Common myeloid progenitor, CD34-positive (primary cell): ENCODE data around the gene RALGAPA1.
"Not testable (repeated sequence)": the region's sequence is repeated elsewhere in the genome, so short reads cannot be mapped to it uniquely, and the experiment has no call there.

ENCODE experiments used
- CTCF ChIA-PET: fragments of 350-600 bp; sonication (Branson Sonifier 250); formaldehyde crosslinking; loops from one replicate; lab custom pipeline; 2021; ENCODE audit warnings: antibody characterized with exemption; lab: Charles Lee
- POLR2A ChIA-PET: fragments of 350-600 bp; sonication (Branson Sonifier 250); formaldehyde crosslinking; loops from one replicate; lab custom pipeline; 2021; ENCODE audit warnings: antibody characterized with exemption; lab: Charles Lee
- DNase-seq, 3 donors: peaks; one replicate each; pipeline versions ENCODE4 v3.0.0 to v3.0.0-alpha.2; 2013
- H3K27ac ChIP-seq, 2 experiments: 1 replicate in 1 of 2; 2 replicates in 1 of 2; pipeline ENCODE4 v1.7.0; 2013; ENCODE audit warnings: inconsistent platforms in 2 of 2, low read length in 2 of 2, mild to moderate bottlenecking in 2 of 2, low read depth in 1 of 2, moderate library complexity in 1 of 2; ENCODE audit not compliant: severe bottlenecking in 2 of 2, insufficient read depth in 1 of 2, poor library complexity in 1 of 2
- H3K27me3 ChIP-seq, 5 experiments: replicated peaks in 2 of 5; 1 replicate in 3 of 5; 2 replicates in 2 of 5; pipeline versions ENCODE4 v1.6.1 to v1.7.0; 2013; ENCODE audit warnings: low read length in 4 of 5, mild to moderate bottlenecking in 2 of 5, moderate library complexity in 2 of 5, inconsistent platforms in 1 of 5; ENCODE audit not compliant: insufficient read depth in 5 of 5, control insufficient read depth in 4 of 5
- H3K36me3 ChIP-seq, 4 experiments: 1 replicate in 2 of 4; 2 replicates in 2 of 4; pipeline versions ENCODE4 v1.6.1 to v1.7.0; 2013; ENCODE audit warnings: low read length in 3 of 4, control low read depth in 1 of 4, mild to moderate bottlenecking in 1 of 4; ENCODE audit not compliant: control insufficient read depth in 4 of 4, insufficient read depth in 4 of 4
- H3K4me1 ChIP-seq, 4 experiments: 1 replicate in 3 of 4; 2 replicates in 1 of 4; pipeline versions ENCODE4 v1.6.1 to v1.7.1; 2013; ENCODE audit warnings: low read length in 3 of 4, mild to moderate bottlenecking in 3 of 4, control low read depth in 1 of 4, inconsistent platforms in 1 of 4, moderate library complexity in 1 of 4; ENCODE audit not compliant: control insufficient read depth in 4 of 4, insufficient read depth in 4 of 4; ENCODE audit errors: control extremely low read depth in 1 of 4
- H3K4me3 ChIP-seq, 7 experiments: 1 replicate in 4 of 7; 2 replicates in 3 of 7; pipeline versions ENCODE4 v1.5.1 to v1.7.0; 2013; ENCODE audit warnings: mild to moderate bottlenecking in 7 of 7, low read length in 6 of 7, moderate library complexity in 6 of 7, inconsistent platforms in 2 of 7, low read depth in 2 of 7, control low read depth in 1 of 7; ENCODE audit not compliant: insufficient read depth in 4 of 7, control insufficient read depth in 1 of 7; ENCODE audit errors: extremely low read depth in 1 of 7
- H3K9me3 ChIP-seq, 5 experiments: 1 replicate in 4 of 5; 2 replicates in 1 of 5; pipeline versions ENCODE4 v1.6.1 to v1.7.1; 2013; ENCODE audit warnings: low read length in 4 of 5, mild to moderate bottlenecking in 2 of 5, inconsistent platforms in 1 of 5, low read depth in 1 of 5, moderate library complexity in 1 of 5; ENCODE audit not compliant: control insufficient read depth in 4 of 5, insufficient read depth in 2 of 5; ENCODE audit errors: control extremely low read depth in 1 of 5
- WGBS: methylation state at CpG from one replicate; pipeline ENCODE4 v1.1.5; 2013; ENCODE audit not compliant: insufficient coverage; 5-methylcytosine and 5-hydroxymethylcytosine counted together

The RALGAPA1 gene

DNA sequence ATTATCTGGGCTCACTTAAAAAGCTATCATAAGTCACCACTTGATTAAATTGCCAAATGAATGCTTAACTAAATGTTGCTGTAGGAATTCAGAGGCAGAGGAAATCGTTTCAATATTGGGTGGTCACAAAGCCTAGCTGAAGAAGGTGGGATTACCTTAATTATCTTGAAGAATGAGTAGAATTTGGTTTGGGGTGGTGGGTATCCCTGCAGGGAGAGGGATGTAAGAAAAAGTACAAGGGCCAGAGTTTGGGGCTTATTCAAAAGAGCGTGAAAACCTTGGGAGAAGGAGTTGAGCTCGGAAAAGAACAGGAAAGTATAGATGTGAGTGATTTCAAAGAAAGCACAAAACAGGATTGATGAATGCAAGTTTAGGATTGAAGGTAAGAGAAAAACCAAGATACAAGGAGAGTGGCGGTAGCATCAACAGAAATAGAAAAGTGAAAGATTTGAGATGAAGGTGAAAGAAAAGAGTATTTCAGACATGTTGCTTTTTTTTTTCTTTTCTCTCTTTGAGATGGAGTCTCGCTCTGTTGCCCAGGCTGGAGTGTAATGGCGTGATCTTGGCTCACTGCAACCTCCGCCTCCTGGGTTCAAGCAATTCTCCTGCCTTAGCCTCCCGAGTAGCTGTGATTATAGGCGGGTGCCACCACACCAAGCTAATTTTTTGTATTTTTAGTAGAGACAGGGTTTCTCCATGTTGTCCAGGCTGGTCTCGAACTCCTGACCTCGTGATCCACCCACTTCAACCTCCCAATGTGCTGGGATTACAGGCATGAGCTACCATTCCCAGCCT is 18.8 kb upstream of the RALGAPA1 start:
- peaks cover 0 to 8% (median 5%) of the 10 kb centered on the region in 4 experiments for H3K36me3 ChIP-seq
- WGBS: 96% methylated on average over 7 of the region's 11 CpGs
- peak overlapping the region in 3 of 7 experiments; percentile 92 to 99 (median 98) for H3K4me3 ChIP-seq
- H3K4me1 ChIP-seq: peaks cover 3 to 17% (median 7%) of the 10 kb centered on the region in 4 experiments
- no peaks in the 10 kb centered on the region for H3K27me3 ChIP-seq
- no peak overlapping the region for H3K27ac ChIP-seq
- no peaks in the 10 kb centered on the region for H3K9me3 ChIP-seq
- POLR2A ChIA-PET: no interaction called here
- no peak for DNase-seq
- CTCF ChIA-PET: interaction anchor here (1.0 kb wide), 1 partner anchor 10 kb away, joined by 6 read pairs; no protein-coding TSS in a partner anchor

DNA sequence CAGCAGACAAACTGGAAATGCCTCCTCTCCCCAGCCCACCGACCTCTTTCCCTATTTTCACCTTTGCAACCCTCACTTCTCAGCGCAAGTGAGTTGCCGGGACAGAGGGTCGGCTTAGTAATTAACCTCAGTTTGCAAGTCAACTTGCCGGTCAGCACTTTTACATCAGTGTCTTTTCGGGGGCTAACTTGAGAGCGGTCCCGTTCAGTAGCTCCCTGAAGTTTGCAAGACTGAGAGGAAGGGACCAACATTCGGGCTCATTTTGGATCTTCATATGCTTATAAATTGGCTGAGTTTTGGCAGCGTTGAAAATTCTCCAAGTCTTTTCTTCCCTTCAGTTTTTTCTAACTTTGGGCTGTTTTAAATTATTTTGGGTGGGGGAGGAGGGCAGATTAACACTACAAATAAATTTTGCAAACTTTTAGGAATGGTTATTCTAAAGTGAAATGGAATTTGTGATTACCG is 17.9 kb upstream of the RALGAPA1 start:
- H3K27ac ChIP-seq: no peak overlapping the region

DNA sequence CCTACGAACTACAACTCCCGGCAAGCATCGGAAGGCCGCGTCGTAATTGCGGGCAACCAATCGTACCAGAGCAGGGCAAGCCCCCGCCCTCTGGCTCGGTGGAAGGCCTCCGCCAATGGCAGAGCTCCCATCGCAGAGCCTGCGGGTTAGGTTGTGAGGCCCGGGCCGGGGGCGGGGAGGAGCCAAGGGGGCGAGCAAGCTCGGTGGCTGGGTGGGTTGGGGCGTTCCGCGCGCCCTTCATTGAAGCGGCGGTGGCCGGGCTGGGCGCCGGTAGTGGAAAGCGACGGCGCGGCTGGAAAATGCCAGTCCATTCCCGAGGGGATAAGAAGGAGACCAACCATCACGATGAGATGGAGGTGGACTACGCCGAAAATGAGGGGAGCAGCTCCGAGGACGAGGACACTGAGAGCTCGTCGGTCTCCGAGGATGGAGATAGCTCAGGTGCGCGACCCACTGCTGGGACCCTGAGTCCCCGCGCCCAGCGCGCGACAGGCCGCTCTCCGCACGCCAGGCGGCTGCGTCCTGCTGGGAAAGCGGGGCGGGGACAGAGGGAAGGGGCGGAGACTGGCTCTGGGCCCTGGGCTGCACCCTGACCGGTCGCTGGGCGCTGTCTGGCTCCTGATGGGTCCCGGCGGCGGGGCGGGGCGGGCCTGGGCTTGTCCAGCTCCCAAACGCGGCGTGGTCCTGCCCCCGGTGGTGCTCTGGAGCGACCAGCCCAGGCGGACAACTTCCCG is 17.3 kb upstream of the RALGAPA1 start, which contains the start of gene BRMS1L:
TSS of gene BRMS1L (plus strand) at position 121 of the 734 bp plus-strand sequence. CDS start at position 300, 179 bp downstream.
- CTCF ChIA-PET: interaction anchor here (0.9 to 1.2 kb wide), 3 partner anchors 9 to 53 kb away, joined by 3 to 6 read pairs (median 5); no protein-coding TSS in a partner anchor
- Histone ChIP-seq H3K4me3 (peak within 1 kb of the TSS; percentile 71 to 100 (median 98)), H3K4me1 (peaks cover 3 to 17% (median 7%) of the 10 kb centered on the region in 4 experiments), H3K27ac (peak within 1 kb of the TSS; percentile 50 to 83), H3K27me3 (peaks cover 0 to 2% (median 0%) of the 10 kb centered on the region in 5 experiments), H3K9me3 (no peaks in the 10 kb centered on the region), H3K36me3 (peaks cover 0 to 2% (median under 1%) of the 10 kb centered on the region in 4 experiments)
- POLR2A ChIA-PET: no interaction called here
- DNase-seq: peak; percentile 99 to 100 (median 99)
- 0% methylated on average over 50 of the region's 70 CpGs for WGBS

More for the DNA sequence above, 17.9 kb upstream of the RALGAPA1 start:
- peaks cover 3 to 17% (median 7%) of the 10 kb centered on the region in 4 experiments for H3K4me1 ChIP-seq
- H3K9me3 ChIP-seq: no peaks in the 10 kb centered on the region
- ChIA-PET CTCF (interaction anchor here (0.9 to 1.2 kb wide), 3 partner anchors 9 to 52 kb away, joined by 3 to 6 read pairs (median 5); no protein-coding TSS in a partner anchor), POLR2A (no interaction called here)
- peaks cover 0 to 2% (median 0%) of the 10 kb centered on the region in 5 experiments for H3K27me3 ChIP-seq
- no peak for DNase-seq
- WGBS: 3% methylated on average over 8 of the region's 11 CpGs
- H3K36me3 ChIP-seq: peaks cover 0 to 7% (median 4%) of the 10 kb centered on the region in 4 experiments
- peak overlapping the region; percentile 71 to 100 (median 98) for H3K4me3 ChIP-seq

DNA sequence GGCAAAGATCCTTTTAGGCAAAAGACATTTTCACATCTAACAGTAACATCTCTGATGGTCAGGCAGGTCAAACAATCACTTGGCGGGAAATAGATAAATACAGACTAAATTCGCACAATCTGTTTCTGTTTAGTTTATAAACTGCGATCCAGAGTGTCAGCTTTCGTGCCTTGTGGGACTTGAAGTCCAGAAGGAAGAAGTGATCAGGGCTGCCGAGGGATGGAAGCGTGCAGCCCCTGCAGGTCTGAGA is 16.8 kb upstream of the RALGAPA1 start:
- Histone ChIP-seq H3K36me3 (no peaks in the 10 kb centered on the region), H3K27ac (peak overlapping the region; percentile 22 to 63), H3K4me3 (peak overlapping the region in 6 of 7 experiments; percentile 63 to 100 (median 98)), H3K9me3 (no peaks in the 10 kb centered on the region), H3K27me3 (peaks cover 0 to 2% (median 0%) of the 10 kb centered on the region in 5 experiments), H3K4me1 (peaks cover 3 to 17% (median 7%) of the 10 kb centered on the region in 4 experiments)
- POLR2A ChIA-PET: no interaction called here
- WGBS: 0% methylated on average over 6 of the region's 6 CpGs
- DNase-seq: no peak
- CTCF ChIA-PET: interaction anchor here (0.9 to 1.2 kb wide), 3 partner anchors 8 to 53 kb away, joined by 3 to 6 read pairs (median 5); no protein-coding TSS in a partner anchor

DNA sequence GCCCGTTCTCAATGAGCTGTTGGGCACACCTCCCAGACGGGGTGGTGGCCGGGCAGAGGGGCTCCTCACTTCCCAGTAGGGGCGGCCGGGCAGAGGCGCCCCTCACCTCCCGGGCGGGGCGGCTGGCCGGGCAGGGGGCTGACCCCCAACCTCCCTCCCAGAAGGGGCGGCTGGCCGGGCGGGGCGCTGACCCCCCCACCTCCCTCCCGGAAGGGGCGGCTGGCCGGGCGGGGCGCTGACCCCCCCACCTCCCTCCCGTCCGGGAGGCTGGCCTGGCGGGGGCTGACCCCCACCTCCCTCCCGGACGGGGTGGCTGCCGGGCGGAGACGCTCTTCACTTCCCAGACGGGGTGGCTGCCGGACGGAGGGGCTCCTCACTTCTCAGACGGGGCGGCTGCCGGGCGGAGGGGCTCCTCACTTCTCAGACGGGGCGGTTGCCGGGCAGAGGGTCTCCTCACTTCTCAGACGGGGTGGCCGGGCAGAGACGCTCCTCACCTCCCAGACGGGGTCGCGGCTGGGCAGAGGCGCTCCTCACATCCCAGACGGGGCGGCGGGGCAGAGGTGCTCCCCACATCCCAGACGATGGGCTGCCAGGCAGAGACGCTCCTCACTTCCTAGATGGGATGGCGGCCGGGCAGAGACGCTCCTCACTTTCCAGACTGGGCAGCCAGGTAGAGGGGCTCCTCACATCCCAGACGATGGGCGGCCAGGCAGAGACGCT is 15.5 kb upstream of the RALGAPA1 start:
- H3K27me3 ChIP-seq, H3K27ac ChIP-seq, H3K9me3 ChIP-seq, H3K4me3 ChIP-seq, CTCF ChIA-PET, H3K36me3 ChIP-seq, DNase-seq, POLR2A ChIA-PET: not testable (repeated sequence)
- peaks cover 3 to 17% (median 7%) of the 10 kb centered on the region in 4 experiments for H3K4me1 ChIP-seq
- no CpG with 5 or more reads among the region's 55 CpGs for WGBS

DNA sequence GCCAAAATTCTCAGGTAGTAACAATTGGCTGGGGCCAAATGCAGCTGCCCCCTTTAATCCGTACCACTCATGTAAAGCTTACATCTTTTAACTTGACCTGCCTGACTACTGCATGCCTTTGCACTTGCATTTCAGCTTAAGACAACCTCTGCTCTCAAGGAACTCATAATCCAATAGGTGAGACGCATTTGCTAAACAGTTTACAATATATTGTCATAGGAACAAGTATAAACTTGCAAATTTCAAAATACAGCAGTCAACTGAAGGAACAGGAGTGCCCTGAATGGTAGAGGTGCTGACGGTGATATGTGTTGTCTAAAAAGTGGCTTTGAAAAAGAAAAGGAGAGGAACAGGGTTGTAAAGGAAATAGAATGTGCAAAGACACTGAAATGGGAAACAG is 13.4 kb upstream of the RALGAPA1 start:
- peaks cover 0 to 2% (median 0%) of the 10 kb centered on the region in 5 experiments for H3K27me3 ChIP-seq
- no peak overlapping the region for H3K27ac ChIP-seq
- ChIA-PET POLR2A (no interaction called here), CTCF (interaction anchor here (0.8 to 2.3 kb wide), 7 partner anchors 9 to 103 kb away, joined by 3 to 10 read pairs (median 5); no protein-coding TSS in a partner anchor)
- no peak overlapping the region for H3K4me3 ChIP-seq
- H3K9me3 ChIP-seq: no peaks in the 10 kb centered on the region
- WGBS: 90% methylated on average over 2 of the region's 3 CpGs
- no peaks in the 10 kb centered on the region for H3K36me3 ChIP-seq
- H3K4me1 ChIP-seq: peaks cover 3 to 14% (median 6%) of the 10 kb centered on the region in 4 experiments
- no peak for DNase-seq
